ENCODE results near the gene SLC10A7.
A peak's percentile ranks its signal among the peaks of the same experiment; 100 is the strongest.

The SLC10A7 gene

DNA sequence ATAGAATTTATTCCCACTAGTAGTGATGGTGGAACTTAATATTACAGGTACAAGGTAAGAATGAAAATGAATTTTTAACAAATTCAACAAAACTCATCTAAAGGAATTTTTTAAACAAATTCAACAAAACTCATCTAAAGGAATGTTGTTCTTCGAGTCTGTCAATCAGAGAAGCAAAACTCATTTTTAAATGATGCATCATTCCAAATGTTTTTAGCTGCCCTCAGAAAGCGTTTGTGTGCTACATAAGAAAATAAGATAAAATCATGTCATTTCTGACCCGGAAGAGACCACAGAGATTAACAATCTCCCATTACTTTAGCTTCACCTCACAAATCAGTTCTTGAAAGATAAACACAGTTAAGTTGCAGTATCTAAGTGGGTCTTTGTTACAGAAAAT is 178.0 kb downstream of the SLC10A7 start:
- DNase-seq: no peak

GRCh38 chr4:146343199-146343598 is 178.5 kb downstream of the SLC10A7 start:
- DNase-seq: no peak

- DNase-seq: peak in 1 of 2 experiments; percentile 23
Measured at GRCh38 chr4:146342600-146343192, 179.0 kb downstream of the SLC10A7 start.

DNA sequence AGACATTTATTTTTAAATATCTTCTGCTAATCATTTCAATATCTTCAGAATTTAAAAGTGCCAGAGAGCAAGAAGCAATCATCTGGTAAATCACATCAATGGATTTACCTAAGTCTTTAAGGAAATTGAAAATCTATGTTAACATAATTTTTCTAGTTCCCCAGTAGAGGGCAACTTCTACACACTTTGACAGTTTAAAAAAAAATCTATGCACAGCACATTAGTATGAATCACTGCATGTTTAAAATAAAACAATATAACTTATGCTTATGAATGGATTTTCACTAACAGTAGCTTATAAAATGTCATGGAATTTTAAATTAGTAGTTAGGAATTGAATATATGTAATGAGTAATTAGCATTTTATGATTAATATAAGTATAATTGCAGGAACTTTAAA is 180.9 kb downstream of the SLC10A7 start:
- peak in 1 of 2 experiments; percentile 31 for DNase-seq

DNA sequence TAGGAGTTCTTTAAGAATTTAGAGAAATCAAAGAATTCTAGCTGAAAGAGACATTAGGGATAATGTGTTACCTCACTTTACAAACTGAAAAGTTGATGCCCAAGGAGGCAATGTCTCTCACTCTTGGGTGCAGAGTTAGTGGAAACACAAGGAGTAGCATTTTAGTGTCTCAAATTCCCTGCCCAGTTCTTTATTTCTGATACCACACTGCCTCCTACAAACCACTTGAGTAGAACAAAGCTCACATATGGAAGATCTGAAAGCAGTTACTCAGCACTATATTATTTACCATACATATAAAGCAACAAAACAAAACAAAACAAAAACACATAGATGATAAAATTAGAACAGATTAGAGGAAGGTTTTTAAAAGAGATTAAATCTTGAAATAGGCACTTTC is 183.2 kb downstream of the SLC10A7 start:
- DNase-seq: peak in 1 of 2 experiments; percentile 2

DNA sequence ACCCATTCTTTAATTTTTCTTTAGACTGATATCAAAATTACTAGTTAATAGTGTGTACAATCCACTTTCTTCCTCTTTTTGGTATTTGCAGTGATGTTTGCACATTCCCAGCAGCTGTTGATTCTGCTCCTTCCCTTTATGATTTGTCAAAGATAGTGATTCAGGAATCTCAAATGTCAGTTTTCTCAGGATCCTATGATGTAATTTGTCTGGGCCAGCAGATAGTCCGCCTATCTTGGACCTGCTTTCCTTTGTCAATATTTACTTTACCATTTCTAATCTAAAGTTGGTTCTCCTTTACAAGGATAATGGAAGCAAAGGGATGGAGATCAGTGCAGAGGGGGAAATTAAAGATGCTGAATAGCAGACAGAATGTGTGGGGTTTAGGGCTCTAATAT is 185.3 kb downstream of the SLC10A7 start:
- DNase-seq: no peak

- DNase-seq: no peak
Measured at GRCh38 chr4:146335763-146336409, 185.9 kb downstream of the SLC10A7 start.

DNA sequence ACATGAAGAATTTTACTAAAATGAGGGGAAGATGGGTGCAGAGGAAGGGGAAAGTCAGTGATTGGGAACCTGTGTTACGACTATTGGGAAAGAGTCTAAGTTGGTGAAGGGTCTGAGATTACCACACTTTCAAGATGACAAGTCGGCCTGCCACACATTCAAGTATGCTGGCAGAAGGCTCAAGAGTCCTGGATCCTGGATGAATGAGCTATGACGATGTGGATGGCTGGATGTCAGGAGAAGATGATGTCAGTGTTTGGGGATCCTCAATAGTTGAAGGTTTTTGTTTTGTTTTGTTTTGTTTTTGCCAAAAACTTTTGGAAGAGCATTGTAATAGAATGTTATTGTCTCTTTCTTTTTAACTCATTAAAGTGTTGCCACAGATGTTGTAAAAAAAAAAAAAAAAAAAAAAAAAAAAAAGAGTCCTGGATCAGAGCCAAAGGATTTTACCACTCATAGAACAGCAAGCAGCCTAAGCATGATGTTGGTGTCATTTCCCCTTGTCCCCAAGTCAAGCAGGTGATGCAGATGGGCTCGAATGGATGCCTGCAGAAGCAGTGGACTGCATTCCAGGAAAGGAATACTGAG is 186.8 kb downstream of the SLC10A7 start:
- no peak for DNase-seq

DNA sequence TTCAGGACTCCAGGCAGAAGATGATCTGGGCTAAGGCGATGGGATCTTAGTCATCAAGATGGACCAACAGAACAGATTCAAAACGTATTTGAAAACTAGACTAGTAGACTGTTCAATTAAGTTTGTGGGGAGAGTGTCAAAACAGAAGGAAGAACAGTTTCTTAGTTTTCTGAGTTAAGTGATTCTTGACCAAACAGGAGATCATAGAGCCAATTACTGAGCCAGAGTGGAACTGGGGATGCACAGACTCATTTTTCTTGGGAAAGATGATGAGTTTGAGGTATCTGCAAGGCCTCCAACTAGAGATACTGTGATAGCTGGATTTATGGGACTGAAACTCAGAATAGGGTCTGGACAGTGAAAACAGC is 187.9 kb downstream of the SLC10A7 start:
- DNase-seq: no peak

DNA sequence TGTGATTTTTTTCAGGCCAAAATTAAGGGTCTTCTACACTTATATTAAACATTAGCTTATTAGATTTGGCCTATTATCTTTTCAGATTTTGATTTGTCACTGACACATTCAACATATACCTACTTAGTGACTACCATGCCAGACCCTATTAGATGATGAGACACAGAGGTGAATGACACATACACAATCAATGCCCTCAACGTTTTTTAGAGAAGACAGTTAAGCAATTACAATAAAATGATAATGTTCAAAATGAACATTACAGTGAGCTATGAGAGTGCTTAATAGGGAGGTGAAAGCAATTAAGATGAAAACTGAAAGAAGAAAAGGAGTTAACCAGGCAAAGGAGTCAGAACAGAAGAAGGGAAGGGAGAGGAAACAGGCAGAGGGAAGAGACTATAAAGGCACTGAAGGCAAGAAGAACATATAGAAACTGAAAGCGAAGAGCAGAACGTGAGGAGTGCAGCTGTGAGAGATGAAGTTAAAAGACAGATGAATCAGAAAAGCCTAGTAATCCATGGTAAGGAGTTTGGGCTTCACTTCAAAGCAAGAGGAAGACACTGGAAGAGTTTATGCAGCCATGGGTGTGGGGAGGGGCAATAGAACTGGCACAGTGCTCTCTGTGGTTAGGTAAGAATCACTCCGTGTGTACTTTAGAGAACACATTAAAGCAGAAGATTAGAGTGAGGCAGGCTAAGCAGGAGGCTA is 188.4 kb downstream of the SLC10A7 start:
- no peak for DNase-seq

GRCh38 chr4:146330392-146330791 is 191.3 kb downstream of the SLC10A7 start:
- no peak for DNase-seq

GRCh38 chr4:146329050-146329716 is 192.6 kb downstream of the SLC10A7 start:
- DNase-seq: peak; percentile 2 to 46

GRCh38 chr4:146327859-146328650 is 193.7 kb downstream of the SLC10A7 start:
- DNase-seq: no peak

DNA sequence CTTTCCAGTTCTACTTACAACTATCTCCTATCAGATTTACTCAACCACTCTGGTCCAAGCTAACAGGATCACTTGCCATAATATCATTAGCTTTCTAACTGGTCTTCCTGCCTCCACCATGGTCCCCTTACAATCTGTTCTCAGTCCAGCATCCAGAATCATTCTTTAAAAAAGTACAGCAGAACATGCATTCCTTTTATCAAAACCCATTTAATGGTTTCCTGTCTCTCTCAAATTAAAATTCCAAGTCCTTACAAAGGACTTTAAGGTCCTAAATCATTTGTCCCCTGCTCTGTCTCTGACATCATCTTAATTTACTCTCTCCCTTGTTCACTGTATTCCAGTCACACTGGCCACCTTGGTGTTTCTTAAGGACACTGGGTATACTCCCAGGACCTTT is 202.8 kb downstream of the SLC10A7 start:
- DNase-seq: no peak

DNA sequence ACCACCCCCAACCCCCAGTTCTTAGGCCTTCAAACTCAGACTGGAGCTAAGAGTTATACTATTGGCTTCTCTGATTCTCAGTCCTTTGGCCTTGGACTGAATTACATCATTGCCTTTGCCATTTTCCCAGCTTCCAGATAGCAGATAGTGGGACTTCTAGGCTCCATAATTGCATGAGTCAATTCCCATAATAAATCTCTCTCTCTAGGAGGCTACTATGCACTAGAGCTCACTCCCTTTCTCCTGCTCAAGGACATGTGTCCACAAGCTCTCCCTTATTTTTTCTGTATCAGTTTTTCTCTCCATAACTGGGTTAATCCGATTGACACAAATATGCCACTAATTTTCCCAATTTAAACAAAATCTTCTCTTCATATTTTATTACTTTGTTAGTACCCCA is 204.0 kb downstream of the SLC10A7 start:
- no peak for DNase-seq

DNA sequence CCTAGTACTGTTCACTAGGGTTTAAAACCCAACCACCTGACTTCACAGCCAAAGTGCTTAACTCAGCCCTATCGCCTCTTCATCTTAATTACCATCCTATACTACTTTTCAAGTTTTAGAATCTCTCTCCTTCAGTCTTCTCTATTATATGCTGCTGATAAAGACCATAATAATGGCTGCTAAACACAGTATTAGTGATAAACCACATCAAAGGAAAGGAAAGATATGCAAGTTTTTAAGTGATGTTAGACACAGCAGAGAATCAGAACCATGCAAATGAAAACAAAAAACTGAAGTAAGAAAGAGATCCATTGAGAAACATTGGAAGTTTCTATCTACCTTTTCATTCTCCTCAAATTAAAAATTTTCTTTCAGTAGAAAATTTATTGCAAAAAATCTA is 206.6 kb downstream of the SLC10A7 start:
- DNase-seq: no peak

- no peak for DNase-seq
Measured at GRCh38 chr4:146311238-146311970, 210.3 kb downstream of the SLC10A7 start.

- no peak for DNase-seq
Measured at GRCh38 chr4:146310319-146311021, 211.3 kb downstream of the SLC10A7 start.

- DNase-seq: no peak
Measured at GRCh38 chr4:146308951-146309350, 212.8 kb downstream of the SLC10A7 start.

DNA sequence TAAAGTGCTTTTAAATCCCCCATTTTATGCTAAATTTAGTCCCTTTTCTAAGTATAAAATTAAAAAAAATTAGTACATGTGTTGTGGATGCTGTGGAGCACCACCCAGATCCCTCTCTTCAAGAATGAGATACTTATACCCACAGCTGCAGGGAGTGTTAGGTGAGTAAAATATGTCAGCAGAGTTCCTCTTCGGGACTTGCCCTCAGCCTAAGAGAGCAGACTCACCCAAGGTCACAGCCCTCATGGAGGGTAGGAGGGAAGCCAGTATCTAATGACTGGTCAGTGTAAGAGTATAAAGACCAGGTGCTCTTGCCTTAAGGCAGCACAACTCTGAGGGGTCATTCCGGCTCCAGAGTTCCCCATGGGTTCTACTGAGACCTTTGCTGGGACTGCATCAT is 218.9 kb downstream of the SLC10A7 start:
- DNase-seq: no peak

DNA sequence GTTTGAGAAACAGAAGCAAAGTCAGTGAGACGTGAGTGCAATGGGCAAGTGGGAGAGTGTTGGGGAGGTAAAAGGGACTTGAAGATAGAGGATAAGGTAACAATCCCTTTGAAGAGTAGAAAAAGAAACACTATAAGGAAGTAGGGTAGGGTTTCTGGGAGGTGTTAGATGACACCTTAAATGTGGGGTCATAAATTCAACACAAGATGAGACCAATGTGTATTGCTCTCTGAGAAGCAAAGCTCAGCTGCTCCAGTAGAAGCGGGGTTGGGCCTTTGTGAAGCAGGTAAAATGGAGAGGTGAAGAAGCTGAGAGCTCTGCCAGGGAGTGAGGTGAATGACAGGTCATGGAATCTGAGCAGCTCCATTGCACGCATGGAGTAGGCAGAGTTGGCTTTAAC is 222.1 kb downstream of the SLC10A7 start:
- no peak for DNase-seq
